HG03520 (cell line): ENCODE data around the gene HSD17B1.
"Not testable (repeated sequence)": the region's sequence is repeated elsewhere in the genome, so short reads cannot be mapped to it uniquely, and the experiment has no call there.

Source experiments
- ATAC-seq: cut with Tn5 transposase; IDR thresholded peaks from one replicate; pipeline ENCODE4 v1.9.1; 2021; ENCODE audit warnings: mild to moderate bottlenecking, moderate library complexity; ENCODE audit not compliant: unreplicated experiment

HSD17B1 gene

GRCh38 chr17:42522798-42523278 is 29.9 kb upstream of the HSD17B1 start:
- ATAC-seq = no peak

- ATAC-seq = no peak
Observed at GRCh38 chr17:42525221-42525620, 27.5 kb upstream of the HSD17B1 start.

- no peak for ATAC-seq
Observed at GRCh38 chr17:42526031-42526444, 26.7 kb upstream of the HSD17B1 start.

GRCh38 chr17:42527932-42528331 is 24.8 kb upstream of the HSD17B1 start:
- no peak for ATAC-seq

GRCh38 chr17:42529061-42529460 is 23.7 kb upstream of the HSD17B1 start:
- no peak for ATAC-seq

- no peak for ATAC-seq
Observed at GRCh38 chr17:42530952-42531454, 21.7 kb upstream of the HSD17B1 start.

- no peak for ATAC-seq
Observed at GRCh38 chr17:42531455-42532354, 21.0 kb upstream of the HSD17B1 start.

GRCh38 chr17:42535155-42536047 is 17.3 kb upstream of the HSD17B1 start:
- ATAC-seq = no peak

- peak; percentile 80 for ATAC-seq
Observed at GRCh38 chr17:42536048-42536371, 16.7 kb upstream of the HSD17B1 start, which contains the start of gene NAGLU. NAGLU (plus strand) TSS chr17:42536241; CDS start chr17:42536273, 32 bp downstream.

GRCh38 chr17:42536372-42537155 is 16.2 kb upstream of the HSD17B1 start:
- ATAC-seq = peak; percentile 47

GRCh38 chr17:42537156-42537805 is 15.4 kb upstream of the HSD17B1 start:
- ATAC-seq = no peak

GRCh38 chr17:42537826-42538451 is 14.8 kb upstream of the HSD17B1 start:
- ATAC-seq = no peak

GRCh38 chr17:42538482-42538881 is 14.2 kb upstream of the HSD17B1 start:
- ATAC-seq = no peak

GRCh38 chr17:42540558-42540957 is 12.2 kb upstream of the HSD17B1 start:
- not testable (repeated sequence) for ATAC-seq

- no peak for ATAC-seq
Observed at GRCh38 chr17:42541041-42541833, 11.5 kb upstream of the HSD17B1 start.

- ATAC-seq = no peak
Observed at GRCh38 chr17:42543190-42544079, 9.3 kb upstream of the HSD17B1 start.

GRCh38 chr17:42544874-42545283 is 7.8 kb upstream of the HSD17B1 start:
- no peak for ATAC-seq
